HG03196 (cell line): ENCODE measurements around the gene COPS3.

Experiments used
- ATAC-seq: cut with Tn5 transposase; IDR thresholded peaks from one replicate; pipeline ENCODE4 v1.9.1; 2021; ENCODE audit not compliant: unreplicated experiment

Gene COPS3

GRCh38 chr17:17246879-17247278 lies 34.2 kb downstream of the COPS3 start:
- ATAC-seq = no peak

- no peak for ATAC-seq
Measured at GRCh38 chr17:17243163-17243562, 37.9 kb downstream of the COPS3 start.

GRCh38 chr17:17242246-17242645 lies 38.8 kb downstream of the COPS3 start:
- ATAC-seq = no peak

GRCh38 chr17:17241656-17242055 lies 39.4 kb downstream of the COPS3 start:
- no peak for ATAC-seq

- ATAC-seq = no peak
Measured at GRCh38 chr17:17239832-17240231, 41.2 kb downstream of the COPS3 start.

- peak; percentile 83 for ATAC-seq
Measured at GRCh38 chr17:17237026-17237799, 43.8 kb downstream of the COPS3 start, which contains the start of gene FLCN. TSS of gene FLCN (minus strand) at chr17:17237168. CDS start at chr17:17228137, 9,031 bp downstream.

DNA sequence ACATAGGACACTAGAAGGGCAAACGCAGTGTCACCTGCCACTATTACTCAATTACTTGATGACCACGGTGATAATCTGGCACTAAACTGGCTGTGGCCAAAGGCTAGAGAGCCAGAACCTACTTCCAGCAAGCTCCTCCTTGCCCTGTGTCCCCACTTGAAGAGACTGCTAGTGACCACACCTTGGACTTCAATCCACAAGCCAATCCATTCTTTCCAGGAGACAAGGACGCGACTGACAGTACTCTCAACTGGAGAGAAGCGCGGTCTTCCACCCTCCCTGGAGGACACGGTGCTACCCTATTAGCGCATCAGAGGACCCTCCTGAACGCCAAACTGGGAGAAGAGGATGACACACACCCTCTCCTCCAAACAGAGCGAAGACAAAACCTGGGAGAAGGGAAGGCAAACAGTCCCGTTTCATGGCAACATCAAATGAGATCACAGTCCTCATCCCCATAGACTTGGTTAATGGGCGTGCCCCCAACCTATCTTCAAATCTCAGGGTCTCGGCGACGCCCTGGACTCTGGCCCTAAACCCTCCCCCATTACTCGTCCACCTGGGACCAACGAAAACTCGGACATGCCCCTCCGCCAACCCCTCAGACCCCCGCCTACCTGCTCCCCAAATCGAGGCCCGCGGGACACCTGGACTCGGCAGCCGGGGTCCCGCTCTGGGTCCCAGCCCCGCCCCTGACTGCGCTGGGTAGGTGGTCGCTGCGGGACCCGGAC lies 44.6 kb downstream of the COPS3 start:
- ATAC-seq = peak; percentile 14

DNA sequence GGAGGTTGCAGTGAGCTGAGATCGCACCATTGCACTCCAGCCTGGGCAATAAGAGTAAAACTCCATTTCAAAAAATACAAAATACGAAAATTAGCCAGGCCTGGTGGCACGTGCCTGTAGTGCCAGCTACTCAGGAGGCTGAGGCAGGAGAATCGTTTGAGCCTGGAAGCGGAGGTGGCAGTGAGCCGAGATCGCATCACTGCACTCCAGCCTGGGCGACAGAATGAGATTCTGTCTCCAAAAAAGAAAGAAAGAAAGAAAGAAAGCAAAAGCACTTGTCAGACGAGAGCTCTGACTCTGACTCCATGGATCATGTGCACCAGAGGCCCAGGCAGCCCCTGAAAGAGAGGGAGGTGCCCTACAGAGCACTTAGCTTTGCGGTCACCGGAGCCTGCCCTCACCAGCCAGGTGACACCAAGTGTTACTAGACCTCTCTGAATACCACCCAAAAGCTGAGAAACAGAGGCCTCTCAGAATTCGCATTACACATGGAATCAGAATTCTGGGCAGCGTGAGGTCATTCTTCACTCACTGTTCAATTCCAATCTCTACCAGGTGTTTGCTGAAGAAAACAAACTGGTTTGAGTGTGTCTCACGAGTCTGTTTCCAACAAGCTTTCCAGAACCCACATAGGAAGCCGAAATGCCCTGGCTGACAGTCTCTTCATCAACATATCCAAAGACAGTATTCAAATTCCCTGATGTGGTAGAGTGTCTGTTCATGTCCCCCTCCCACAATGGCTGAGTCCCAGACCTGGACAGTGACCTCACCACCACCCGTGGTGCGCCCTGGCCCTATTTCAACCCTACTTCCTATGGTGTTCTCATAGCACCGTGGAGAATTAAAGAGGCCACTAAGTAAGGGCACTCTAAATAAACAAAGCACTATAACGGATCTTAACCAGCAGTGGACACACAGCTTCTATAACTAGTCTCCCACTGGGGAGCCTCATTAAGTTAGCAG lies 45.6 kb downstream of the COPS3 start:
- no peak for ATAC-seq

DNA sequence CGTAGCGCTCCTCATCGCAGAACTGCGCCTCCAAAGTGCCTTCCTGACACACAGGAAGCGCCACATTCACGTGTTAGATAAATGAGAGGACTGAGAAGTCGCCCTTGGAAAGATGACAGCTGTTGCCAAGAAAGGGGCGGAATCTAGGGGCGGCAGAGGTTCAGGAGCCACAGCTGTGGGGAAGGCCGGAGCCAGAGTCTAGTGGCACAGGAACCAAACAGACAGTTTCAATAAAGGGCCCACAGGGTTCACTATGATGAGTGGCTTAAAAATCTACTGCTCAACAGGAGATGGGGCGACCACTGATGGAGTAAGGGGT lies 48.8 kb downstream of the COPS3 start:
- no peak for ATAC-seq

DNA sequence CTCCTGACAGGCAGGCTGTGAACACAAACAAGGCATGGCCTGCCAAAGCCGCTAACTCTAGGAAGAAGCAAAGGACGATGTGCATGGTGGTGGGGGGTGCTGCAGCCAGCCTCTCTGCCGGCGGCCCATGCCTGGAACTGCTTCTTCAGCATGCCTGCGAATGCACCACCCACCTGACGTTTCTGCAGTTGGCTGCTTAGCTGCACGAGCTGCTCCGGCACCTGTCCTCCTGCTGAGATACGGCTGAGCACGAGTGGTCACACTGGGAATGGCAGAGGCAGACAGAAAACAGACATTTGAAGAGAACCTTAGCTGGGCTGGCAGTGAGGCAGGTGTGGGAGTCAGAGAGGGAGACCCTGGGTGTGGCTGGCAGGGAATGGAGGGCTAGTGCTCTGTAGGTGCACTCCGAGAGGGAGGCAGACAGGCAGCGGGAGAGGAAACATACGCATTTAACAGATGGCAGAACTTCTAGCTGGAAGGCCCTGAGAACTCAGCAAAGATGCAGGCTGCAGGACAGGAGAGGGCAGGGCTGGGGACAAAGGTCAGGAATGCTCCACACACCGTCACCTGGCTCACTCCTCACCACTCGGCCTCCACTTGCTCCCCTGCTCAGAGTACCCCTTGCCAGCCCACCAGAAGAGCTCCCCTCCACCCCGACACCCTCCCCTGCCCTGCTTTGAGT lies 49.3 kb downstream of the COPS3 start:
- no peak for ATAC-seq

DNA sequence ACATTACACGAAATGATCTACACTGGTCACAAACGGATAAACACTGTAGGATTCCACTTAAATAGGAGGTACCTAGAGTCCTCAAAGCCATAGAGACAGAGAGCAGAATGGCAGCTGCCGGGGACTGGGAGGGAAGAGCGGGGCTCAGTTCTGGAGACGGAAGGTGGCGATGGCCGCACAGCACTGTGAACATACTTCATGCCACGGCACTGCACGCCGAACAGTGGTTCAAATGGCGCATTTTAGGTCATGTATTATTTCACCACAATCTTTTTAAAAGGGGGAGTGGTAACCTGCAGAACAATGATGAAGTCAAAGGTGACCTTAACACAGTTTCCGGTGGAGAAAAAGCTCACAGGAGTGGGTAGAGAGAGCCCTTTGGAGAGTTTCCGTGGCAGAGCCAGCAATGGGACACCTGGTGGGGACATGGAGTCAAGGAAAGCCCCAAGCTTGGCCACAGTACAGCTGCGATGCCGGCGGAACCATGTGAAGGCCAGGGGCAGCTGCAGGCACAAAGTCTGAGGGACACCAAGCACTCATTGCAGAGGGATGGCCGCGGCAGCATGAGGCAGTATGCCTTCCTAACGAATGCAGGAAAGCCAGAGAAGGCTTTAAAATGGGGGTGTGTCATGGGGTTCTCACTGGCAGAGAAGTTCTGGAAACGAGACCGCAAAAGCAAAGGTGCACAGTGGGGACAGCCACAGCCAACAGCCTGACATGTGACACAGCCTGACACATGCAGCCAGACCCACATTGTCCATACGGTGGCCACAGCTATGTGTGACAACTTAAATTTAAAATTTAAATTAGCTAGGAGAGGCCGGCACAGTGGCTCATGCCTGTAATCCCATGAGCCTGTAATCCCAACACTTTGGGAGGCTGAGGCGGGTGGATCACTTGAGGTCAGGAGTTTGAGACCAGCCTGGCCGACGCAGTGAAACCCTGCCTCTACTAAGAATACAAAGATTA lies 51.3 kb downstream of the COPS3 start:
- no peak for ATAC-seq

DNA sequence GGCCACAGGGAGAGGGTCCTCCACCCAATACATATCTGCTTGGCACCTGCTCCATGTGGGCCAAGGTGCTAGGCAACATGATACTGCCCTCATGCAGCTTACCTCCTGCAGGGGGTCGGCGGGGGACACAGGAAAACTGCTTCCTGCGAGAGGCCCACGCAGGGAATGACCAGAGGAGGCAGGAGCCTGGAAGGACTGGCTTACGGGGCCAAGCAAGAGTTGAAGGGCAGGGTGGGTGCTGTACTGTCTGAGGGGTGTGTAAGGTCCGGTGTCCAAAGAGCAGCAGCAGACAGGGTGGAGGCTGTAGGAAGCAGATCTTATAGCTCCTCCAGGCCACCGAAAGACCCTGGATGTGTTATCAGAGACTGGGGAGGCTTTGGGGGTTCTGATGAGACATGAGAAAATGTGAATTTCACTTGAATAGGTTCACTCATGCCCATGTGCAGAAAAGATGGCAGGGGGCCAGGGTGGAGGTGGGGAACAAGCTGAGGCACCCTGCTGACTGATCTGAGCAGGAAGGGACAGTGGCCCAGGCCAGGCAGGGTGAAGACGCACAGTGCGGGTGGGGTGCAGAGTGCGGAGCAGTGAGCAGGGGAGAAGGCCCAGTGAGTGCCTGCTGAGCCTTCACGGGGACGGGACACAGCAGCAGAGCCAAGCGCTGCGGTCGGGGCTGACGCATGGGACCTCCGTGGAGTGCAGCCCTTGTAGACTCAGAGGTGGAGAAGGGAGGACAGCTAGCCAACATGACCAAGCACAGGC lies 52.3 kb downstream of the COPS3 start:
- no peak for ATAC-seq

DNA sequence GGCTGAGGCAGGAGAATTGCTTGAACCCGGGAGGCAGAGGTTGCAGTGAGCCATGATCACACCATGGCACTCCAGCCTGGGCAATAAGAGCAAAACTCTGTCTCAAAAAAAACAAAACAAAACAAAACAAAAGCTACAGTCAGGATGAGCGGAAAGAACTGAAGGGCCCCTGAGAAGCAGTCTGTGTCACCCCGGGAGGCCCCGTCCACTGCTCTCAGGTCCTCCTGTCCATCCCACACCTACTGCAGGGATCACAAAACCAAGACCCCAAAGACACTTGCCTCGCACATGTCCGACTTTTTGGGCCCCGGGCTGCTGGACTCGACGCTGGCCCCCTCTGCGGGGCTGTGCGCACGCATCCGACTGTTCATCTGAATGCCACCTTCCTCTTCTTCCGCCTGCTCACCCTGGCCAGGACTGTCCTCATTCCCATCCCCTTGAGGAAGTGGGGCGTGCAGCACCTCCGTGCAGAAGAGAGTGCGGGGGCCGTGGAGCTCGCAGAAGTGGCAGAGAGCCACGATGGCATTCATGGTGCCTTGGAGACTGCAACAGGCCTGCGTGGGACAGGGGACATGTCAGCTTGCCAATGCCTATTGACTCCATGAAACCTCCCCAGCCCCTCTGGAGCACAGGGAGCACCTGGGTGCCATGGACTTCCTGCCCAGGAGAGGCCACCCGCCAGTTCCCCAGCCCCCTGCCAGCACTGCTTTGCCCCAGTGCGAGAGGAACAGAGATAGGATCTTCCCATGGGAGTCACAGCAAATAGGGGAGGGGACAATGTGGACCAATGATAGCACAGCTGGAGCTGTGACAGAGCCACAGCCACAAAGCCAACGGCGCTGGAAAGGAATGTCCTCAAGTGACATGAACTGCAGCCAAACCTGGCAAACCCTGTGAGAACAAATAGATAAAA lies 53.2 kb downstream of the COPS3 start:
- no peak for ATAC-seq

DNA sequence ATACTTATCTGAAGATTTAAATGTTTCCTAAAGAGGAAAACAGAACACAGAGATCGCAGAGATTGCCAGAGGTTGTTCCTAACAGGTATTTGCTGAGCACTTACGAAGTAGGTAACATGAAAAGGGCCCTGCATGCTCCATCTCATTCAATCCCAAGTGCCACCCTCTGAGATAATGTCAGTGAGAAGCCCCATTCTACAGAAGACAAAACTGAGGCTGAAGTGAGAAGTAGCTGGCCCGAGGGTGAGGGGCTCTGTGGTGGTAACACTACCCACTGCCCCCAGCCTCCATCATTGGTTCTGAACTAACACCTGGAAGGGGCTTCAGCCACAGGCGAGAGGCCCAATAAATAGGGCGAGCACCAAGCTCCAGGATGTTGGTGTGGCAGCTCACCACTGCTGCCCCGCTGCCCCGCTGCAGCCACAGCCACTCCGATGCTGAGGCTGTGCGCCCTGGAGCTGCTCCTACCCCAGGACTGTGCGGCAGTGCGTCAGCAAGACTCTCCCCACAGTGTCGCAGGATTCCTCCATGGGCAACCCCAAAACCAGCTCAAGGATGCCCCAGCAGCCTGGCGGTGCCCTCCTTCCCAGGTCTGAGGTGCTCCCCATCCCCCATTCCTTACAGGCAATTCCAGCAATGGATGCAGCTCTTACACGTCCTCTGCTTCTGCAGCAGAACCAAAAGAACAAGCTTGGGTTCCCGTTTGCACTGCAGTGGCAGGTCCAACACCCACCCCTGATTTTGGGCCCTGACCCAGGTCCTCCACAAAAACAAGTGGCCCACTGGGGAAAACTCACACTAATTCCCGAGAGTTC lies 54.4 kb downstream of the COPS3 start:
- ATAC-seq = no peak

DNA sequence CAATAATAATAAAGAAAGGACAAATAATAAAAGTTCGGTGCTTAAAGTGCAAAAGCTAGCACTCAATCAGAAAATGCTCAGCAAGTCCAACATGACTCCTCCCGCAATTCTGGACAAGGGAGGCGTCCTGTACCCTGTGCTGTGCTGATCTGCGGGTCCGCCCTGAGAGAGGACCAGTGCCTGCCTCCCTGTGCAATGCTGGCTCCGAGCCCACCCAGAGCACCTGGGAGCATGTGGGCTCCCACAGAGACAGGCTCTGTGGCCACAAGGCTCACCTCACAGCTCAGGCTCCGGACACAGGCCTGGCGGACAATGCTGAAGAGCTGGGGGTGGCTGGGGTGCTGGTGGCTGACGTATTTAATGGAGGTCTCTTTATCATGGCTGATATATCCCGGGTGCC lies 55.1 kb downstream of the COPS3 start:
- no peak for ATAC-seq

GRCh38 chr17:17224137-17224536 lies 56.9 kb downstream of the COPS3 start:
- no peak for ATAC-seq

GRCh38 chr17:17223736-17224135 lies 57.3 kb downstream of the COPS3 start:
- no peak for ATAC-seq
